Fibroblast of skin of abdomen (primary cell): ENCODE measurements around the gene STAM2.
"Not testable (repeated sequence)": the region's sequence is repeated elsewhere in the genome, so short reads cannot be mapped to it uniquely, and the experiment has no call there.

ENCODE experiments used
- DNase-seq: peaks from one replicate; pipeline ENCODE4 v3.0.0-alpha.2; 2013

The STAM2 gene

GRCh38 chr2:152103271-152103670 is 72.3 kb downstream of the STAM2 start:
- no peak for DNase-seq

DNA sequence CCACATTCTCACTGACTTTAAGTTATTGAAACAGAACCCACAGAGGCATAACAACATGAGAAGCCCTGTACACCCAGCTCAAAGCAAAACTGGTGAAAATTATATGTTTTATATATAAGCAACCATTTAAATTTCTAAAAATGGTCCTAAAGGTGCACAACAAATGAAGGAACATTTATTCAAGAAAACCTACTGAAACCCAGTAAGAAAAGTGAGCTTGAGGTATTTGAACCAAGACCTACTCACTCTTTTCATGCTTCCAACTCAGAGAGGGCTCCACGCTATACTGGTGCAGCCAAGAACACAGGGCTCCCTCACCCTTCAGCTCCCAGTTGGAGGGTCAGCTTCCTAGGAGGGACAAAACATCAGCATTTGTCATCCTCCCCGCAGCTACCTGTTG is 74.6 kb downstream of the STAM2 start:
- DNase-seq: no peak

DNA sequence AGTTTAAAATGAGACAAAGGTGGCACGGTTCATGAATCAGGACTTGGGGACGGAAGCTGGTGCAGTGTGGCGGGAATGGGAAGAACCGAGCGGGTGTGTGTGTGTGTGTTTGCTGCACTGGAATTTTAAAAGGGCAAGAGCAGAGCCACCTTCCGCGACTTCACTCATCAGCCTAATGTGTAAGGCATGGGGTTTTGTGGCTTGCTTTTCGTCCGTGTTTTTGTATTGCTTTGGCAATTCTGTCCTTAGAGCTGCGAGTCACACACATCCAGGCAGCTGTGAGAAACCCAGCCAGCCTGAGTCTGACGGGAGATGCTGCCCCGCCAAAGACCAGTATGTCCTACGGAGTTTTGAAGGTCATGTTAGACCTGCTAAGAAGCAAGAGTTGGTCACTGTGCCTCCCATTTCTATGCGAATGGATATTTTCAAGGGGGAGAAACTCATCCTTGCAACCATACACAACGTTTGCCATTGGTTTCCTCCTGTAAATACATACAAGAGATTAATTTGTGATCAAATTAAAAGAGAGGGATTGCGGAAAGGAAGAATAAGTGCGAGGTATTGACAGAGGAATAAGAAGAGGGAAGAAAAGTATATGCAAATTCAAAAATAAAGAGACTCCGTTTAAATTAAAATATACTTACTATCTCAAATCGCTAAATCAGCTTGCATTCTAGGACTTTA is 76.1 kb downstream of the STAM2 start:
- DNase-seq: no peak

DNA sequence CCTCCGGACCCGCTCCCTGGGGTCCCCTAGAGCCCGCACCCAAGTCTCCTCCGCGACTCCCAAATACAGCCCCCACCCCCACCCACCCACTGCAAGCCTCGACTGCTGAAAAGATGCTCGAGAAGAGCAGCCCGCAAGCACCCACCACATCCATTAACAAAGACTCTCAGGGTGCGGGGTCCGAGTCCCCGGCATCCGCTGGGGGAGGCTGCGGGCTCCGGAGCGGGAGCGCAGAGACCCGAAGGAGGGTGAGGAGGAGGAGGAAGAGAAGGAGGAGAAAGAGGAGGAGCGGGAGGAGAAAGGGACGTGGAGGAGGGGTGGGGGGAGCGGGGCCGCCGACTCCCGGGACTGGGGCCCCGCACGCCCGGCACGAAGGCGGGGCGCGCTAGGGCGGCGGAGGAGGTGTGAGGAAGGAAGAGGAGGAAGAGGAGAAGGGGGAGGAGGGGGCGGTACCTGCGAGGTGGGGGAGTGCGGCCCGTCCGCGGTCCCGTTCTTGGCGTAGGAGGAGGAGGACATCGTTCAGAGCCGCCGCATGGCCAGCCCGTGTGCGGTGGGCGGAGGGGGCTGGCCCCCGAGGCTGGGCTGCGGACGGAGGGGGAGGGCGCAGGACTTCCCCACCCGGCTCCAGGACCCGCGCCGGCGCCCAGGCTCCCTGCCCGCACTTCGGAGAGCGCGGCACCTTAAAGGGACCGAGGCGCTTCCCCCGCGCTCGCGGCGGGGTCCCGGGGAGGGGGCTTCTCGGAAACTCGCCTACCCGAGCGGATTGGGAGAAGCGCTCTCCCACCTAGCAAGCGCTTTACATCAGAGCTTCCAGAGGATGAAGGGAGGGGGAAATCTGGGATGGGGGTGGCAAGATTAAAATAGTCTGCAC is 76.8 kb downstream of the STAM2 start, which contains the start of gene CACNB4:
Gene CACNB4, minus strand, starts transcription at position 549 of the 871 bp plus-strand sequence.
- DNase-seq: no peak

- DNase-seq: no peak
Measured at GRCh38 chr2:152097801-152098495, 77.6 kb downstream of the STAM2 start.

GRCh38 chr2:152097290-152097800 is 78.2 kb downstream of the STAM2 start:
- DNase-seq: peak; percentile 28

GRCh38 chr2:152095146-152095545 is 80.4 kb downstream of the STAM2 start:
- DNase-seq: no peak

- DNase-seq: no peak
Measured at GRCh38 chr2:152094014-152094413, 81.5 kb downstream of the STAM2 start.

- no peak for DNase-seq
Measured at GRCh38 chr2:152093464-152093863, 82.1 kb downstream of the STAM2 start.

DNA sequence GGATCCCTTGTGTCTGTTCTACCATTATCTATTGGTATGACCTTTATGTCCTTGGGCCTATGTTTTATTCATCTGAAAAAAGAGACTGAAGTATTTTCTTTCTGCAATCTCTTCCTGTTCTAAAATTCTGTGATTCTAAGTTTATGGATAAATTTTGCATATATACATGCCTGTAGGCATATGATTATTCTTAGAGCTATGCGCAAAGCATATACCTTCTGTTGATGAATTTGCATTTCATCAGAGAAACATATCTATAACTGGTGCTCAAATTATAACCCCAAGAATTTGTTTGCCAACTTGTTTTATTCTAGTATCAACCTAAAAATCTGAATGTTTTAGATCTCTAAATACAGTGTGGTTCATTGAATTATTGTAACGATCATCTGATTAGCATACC is 83.5 kb downstream of the STAM2 start:
- no peak for DNase-seq

GRCh38 chr2:152090726-152091125 is 84.8 kb downstream of the STAM2 start:
- not testable (repeated sequence) for DNase-seq

- no peak for DNase-seq
Measured at GRCh38 chr2:152089238-152089637, 86.3 kb downstream of the STAM2 start.

DNA sequence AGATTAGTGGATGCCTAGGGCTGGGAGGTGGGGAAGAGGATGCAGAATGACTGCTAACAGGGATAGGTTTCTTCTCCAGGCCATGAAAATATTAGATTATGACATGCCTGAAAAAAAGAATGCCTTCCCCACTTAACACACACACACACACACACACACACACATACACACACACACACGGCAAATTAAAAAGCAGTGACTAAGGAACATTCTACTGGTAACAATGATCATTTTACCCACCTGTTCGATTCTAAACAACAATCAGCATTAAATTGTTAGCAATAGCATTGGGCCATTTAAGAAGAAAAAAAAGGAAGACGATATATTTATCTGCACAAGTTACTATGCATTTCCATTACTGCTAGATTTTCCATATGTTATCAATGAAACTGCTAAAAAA is 87.6 kb downstream of the STAM2 start:
- DNase-seq: no peak

GRCh38 chr2:152086231-152086630 is 89.3 kb downstream of the STAM2 start:
- no peak for DNase-seq

DNA sequence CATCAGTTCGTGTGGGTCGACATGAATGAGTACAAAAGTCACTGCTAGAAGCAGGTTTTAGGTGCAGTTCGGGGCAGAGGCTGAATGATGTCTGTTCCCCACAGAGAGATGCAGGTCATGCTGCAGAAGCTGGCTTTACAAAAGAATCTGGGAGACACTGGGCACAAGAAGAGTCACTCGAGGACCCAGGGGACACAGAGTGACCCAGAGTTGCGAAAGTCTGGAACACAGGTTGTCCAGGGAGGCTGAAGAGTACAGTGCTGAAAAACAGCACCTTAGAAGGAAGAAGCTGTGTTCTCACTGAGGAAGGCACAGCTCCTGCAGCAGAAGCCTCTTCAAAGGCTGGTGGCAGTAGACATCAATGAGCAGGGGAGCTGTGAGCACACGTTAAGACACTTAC is 91.5 kb downstream of the STAM2 start:
- DNase-seq: no peak

DNA sequence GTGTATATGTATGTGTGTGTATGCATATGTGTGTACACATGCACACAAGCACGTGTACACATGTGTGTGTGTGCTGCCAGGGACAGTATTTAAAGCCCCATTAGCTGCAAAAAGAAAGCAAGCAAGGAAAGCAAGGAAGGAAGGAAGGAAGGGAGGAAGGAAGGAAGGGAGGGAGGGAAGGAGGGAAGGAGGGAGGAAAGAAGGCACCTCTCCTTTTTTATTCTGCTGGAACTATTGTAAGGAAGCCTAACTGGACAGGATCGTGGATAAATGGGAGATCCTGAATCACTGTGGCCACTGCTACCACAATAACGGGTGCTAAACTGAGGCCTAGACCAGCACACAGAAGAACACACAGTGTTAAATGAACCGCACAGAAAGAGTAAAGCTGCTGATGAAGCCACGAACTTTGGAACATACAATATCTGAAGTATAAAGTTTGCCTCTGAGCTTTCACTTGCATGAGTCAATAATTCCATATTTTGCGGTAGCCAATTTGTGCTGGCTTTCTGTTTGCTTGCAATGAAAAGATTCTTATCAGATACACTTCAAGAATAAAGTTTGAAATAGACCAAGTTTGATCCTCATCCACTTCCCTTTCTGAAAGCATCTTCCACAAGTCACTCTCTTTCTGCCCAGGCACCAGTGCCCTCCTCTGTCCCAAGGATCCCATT is 92.2 kb downstream of the STAM2 start:
- DNase-seq: no peak

- DNase-seq: no peak
Measured at GRCh38 chr2:152078662-152079061, 96.9 kb downstream of the STAM2 start.

- no peak for DNase-seq
Measured at GRCh38 chr2:152078023-152078422, 97.5 kb downstream of the STAM2 start.

DNA sequence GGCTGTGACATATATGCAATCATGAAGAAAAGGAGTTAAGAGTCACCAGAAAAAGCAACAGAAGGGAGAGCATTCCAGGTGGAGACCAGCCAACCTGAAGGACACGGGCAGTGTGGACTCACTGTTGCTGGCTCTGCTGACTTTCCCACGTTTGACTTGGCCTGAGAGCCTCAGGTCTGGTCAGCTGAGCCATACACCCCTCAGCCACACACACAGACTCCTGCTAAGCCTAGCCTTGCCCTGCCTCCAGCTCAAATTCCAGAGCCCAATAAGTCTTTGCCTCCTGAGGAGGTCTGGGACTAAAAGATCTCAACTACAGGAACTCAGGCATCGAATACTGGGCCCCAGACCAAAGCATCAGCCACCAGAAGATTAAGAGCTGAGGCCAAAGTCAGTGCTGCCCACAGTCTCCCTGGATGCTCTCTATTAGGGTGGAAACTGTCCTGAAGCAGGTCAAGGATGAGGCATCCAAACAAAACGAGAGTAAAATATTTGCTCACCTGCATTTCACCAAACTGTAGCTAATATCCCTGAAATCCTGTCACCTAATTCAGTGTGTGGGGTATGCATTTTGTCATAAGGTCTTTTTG is 100.0 kb downstream of the STAM2 start:
- DNase-seq: no peak

DNA sequence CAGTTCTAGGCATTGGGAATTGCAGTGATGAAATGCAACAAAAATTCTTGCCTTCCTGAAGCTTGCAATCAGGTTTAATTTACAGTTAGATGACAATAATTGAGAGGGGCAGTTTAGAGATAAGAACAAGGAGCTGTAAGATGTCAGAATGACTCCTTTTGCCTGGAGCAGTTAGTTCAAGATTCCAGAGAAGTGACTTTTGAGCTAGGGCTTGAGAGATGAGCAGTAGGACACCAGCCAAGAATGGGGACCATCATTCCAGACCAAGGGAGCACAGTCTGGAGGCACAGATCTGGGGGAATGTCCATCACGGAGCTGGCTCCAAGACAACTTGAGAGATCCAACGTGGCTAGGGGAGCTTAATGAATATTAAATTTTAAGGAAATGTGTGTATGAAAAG is 103.6 kb downstream of the STAM2 start:
- DNase-seq: no peak

- no peak for DNase-seq
Measured at GRCh38 chr2:152071518-152071917, 104.0 kb downstream of the STAM2 start.

DNA sequence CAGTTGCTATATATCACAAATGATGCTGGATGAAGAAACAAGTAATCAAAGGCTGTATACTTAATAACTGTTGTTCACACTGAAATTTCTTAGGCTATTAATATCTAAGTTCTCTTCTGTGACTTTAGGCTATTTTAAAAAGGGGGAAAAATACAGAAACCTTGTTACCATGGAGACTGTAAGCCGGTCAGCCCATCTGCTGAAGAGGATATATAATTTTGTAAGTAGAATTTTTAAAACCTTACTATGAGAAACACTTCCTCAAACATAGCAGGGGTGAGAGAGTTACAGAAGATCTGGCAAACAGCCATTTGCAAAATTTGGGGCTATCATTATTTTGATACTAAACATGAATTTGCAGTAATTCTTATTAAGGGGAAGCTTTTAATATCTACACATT is 104.5 kb downstream of the STAM2 start:
- no peak for DNase-seq
